NCI-H1048 (cell line): ENCODE results near the gene RAB6B.

ENCODE experiments used
- DNase-seq: peaks from one replicate; lab custom pipeline; 2025; lab: John Stamatoyannopoulos, UW

Gene RAB6B

GRCh38 chr3:133895208-133896001 is at the start of gene RAB6B:
TSS of gene RAB6B (minus strand) at chr3:133895882. CDS start at chr3:133895466, 416 bp downstream.
- peak; percentile 2 for DNase-seq

- no peak for DNase-seq
These were observed 49.1 kb upstream of the RAB6B start for GRCh38 chr3:133944641-133945380.

- no peak for DNase-seq
These were observed 48.5 kb upstream of the RAB6B start for GRCh38 chr3:133944181-133944580.

- no peak for DNase-seq
These were observed 48.0 kb upstream of the RAB6B start for GRCh38 chr3:133943639-133944141.

GRCh38 chr3:133943031-133943535 is 47.4 kb upstream of the RAB6B start:
- DNase-seq: no peak

GRCh38 chr3:133941415-133941821 is 45.7 kb upstream of the RAB6B start:
- no peak for DNase-seq

- no peak for DNase-seq
These were observed 44.9 kb upstream of the RAB6B start for GRCh38 chr3:133940536-133940935.

GRCh38 chr3:133939463-133939835 is 43.8 kb upstream of the RAB6B start:
- DNase-seq: no peak

- no peak for DNase-seq
These were observed 43.2 kb upstream of the RAB6B start for GRCh38 chr3:133938770-133939462.

GRCh38 chr3:133937756-133938601 is 42.3 kb upstream of the RAB6B start:
- DNase-seq: no peak

GRCh38 chr3:133937061-133937686 is 41.5 kb upstream of the RAB6B start:
- no peak for DNase-seq

- no peak for DNase-seq
These were observed 40.4 kb upstream of the RAB6B start for GRCh38 chr3:133935843-133936769.

- no peak for DNase-seq
These were observed 39.5 kb upstream of the RAB6B start for GRCh38 chr3:133934996-133935842.

- DNase-seq: no peak
These were observed 38.6 kb upstream of the RAB6B start for GRCh38 chr3:133934073-133934970.

GRCh38 chr3:133933097-133934024 is 37.7 kb upstream of the RAB6B start:
- DNase-seq: no peak

- DNase-seq: no peak
These were observed 36.3 kb upstream of the RAB6B start for GRCh38 chr3:133932009-133932408.

GRCh38 chr3:133931084-133931483 is 35.4 kb upstream of the RAB6B start:
- no peak for DNase-seq
